Activated CD4-positive, CD25-positive, alpha-beta regulatory T cell treated with anti-CD3 and anti-CD28 coated beads, Interleukin-2, amount 50 U/mL, for 16 hours (primary cell): ENCODE data around the gene CHD3.
A peak's percentile ranks its signal among the peaks of the same experiment; 100 is the strongest.
"Not testable (repeated sequence)": the region's sequence is repeated elsewhere in the genome, so short reads cannot be mapped to it uniquely, and the experiment has no call there.

Source experiments
- DNase-seq: peaks from one replicate; pipeline ENCODE4 v3.0.0-alpha.2; 2020; ENCODE audit warnings: low read depth, low spot score

The CHD3 gene

DNA sequence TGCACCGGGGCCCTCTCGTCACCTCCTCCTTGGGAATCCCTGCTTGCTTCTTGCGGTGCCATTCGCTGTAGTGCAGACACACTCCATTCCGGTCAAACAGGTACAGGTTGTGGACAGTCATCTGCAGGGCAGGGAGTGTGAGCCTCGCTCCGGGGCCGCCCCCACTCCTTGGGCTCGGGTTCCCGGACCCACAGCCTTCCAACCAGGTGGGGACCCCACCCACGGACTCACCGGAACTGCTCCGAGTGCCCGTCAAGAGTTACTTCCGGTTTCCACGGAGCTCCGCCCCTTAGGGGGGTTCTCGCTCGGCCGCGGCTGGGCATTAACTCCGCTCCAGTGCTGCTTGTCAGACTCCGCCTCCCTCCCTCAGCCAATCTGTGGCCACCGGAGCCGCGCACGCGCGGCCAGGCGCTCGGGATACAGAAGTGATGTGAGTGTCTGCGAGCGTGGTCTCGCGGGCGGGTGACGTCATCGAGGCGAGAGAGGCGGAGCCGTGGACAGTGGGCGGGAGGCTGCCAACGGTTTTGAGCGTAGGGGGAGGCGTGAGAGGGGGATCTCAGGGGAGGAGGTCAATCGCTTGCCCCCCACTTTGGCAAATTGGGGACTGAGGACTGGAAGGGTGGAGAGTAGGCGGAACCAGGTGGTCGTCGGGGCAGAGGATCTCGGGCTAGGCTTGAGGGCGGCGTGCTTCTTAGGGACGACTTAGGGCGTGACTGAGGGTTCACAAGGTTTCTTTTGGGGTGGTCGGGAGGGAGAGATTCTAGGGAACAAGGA lies 43.3 kb downstream of the CHD3 start, which contains the start of the genes CNTROB and TRAPPC1:
Gene CNTROB, plus strand, starts transcription at position 498 of the 774 bp plus-strand sequence. CDS start 874 bp downstream, outside the sequence.
Gene TRAPPC1, minus strand, starts transcription at position 238 of the 774 bp plus-strand sequence. Its CDS starts 117 bp downstream, at position 121.
- peak; percentile 99 for DNase-seq

DNA sequence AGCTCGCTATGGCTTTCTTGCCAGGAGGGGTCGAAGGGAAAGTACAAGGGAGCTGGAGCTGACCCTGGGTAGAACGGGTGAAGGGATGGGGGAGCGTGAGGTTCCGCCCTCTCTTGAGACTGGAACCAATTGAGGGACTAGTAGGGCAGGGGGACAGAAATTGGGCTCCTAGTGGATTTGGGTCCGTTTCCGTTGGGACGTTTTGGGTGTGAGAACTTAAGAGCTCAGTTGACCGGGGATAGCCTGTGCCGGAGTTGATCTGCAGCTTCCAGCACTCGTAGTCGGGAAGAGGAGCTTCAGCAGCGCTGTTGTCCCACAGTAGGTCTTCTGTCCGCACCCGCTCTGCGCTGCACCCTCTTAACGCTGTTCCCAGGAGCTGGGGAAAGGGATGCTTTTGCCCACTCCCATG lies 43.9 kb downstream of the CHD3 start:
- DNase-seq = no peak

DNA sequence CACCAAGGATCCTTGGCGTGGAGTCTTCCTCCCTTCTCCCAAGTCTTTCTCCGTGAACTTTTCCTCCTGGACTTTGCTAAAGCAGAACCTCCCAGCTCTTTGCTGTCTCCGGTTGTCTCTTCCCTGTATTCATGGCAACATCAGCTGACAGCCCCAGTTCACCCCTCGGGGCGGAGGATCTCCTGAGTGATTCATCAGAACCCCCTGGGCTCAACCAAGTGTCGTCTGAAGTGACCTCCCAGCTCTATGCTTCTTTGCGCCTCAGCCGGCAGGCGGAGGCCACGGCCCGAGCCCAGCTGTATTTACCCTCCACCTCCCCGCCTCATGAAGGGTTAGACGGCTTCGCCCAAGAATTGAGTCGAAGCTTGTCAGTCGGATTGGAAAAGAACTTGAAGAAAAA lies 44.4 kb downstream of the CHD3 start:
- no peak for DNase-seq

DNA sequence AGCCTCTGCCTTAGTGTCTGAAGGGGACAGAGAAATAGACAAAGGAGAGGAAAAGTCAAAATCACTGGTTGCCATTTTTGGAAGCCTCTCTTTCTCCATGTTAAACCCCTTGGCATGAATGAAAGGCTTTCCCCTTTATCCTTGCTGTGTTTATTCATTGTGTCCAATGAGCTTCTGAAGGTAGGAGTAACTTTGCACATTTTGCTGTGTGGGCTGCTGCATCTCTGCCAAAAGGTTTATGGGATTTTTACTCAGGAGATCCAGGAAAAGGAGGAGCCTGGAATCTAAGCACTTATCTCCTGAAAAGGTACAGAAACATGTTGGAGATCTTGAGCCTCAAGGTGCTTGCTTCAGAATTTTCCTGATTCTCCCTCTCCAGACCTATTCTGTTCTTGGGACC lies 47.3 kb downstream of the CHD3 start:
- no peak for DNase-seq

DNA sequence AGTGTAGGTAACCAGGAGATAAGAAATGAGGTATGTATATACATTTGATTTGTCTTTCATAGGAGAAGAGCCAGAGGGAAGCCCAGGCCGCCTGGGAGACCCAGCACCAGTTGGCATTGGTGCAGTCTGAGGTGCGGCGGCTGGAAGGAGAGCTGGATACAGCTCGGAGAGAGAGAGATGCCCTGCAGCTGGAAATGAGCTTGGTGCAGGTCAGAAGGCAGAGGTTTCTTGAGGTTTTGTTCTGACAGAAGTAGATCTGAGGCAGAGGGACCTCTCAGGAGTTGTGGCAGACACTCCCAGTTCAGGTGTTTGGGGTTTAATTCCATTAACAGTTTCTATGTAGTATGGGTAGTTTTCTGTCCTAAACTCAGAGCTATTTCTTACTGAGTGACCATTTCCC lies 51.4 kb downstream of the CHD3 start:
- no peak for DNase-seq

DNA sequence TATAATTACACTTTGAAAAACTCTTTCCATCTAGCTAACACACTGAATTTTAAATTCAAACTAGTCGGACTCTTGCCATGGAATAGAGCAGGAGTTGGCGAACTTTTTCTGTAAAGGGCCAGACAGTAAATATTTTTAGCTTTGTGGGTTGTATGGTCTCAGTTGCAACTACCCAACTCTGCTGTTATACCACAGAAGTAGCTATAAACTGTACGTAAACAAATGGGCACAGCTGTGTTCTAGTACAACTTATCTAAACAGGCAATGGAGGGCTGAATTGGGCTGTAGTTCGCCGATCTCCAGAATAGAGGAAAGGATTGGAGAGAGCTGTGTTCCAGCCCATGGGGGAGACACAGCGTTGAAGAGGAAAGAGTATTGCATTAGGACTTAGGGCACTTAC lies 52.2 kb downstream of the CHD3 start:
- no peak for DNase-seq

DNA sequence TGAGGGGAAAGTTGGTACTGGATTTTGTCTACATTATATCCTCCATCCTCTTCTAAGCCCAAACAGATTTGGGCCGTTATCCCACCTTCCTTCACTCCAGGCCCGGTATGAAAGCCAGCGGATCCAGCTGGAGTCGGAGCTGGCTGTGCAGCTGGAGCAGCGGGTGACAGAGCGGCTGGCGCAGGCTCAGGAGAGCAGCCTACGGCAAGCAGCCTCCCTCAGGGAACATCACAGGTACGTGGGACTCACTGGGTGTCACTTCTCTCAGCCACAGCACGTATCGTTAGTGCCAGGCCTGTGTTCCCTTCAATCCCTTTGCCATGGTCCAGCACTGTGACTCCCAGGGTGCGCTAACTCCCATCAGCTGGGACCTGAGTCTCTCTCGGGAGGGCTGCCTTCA lies 54.7 kb downstream of the CHD3 start:
- DNase-seq = no peak

DNA sequence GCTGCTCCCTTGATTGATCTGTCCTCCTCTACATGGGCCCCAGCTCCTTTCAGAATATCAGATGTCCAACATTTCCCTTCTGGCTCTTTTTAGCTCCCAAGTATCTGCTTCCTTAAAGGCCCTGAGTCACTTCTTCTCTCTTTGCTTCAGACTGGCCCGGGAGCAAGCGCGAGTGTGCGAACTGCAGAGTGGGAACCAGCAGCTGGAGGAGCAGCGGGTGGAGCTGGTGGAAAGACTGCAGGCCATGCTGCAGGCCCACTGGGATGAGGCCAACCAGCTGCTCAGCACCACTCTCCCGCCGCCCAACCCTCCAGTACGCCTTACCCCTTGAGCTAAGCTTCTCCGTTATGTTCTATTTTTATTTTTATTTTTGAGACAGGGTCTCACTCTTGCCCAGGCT lies 55.7 kb downstream of the CHD3 start:
- no peak for DNase-seq

DNA sequence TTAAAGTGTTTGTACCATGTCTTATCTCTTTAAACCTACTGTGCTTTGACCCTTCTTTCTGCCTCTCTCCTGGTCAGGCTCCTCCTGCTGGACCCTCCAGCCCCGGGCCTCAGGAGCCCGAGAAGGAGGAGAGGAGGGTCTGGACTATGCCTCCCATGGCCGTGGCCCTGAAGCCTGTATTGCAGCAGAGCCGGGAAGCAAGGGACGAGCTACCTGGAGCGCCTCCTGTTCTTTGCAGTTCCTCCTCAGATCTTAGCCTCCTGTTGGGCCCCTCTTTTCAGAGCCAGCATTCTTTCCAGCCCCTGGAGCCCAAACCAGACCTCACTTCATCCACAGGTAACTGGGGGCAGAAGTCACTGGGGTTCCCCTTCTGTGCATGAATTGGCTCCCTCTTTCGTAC lies 57.1 kb downstream of the CHD3 start:
- no peak for DNase-seq

DNA sequence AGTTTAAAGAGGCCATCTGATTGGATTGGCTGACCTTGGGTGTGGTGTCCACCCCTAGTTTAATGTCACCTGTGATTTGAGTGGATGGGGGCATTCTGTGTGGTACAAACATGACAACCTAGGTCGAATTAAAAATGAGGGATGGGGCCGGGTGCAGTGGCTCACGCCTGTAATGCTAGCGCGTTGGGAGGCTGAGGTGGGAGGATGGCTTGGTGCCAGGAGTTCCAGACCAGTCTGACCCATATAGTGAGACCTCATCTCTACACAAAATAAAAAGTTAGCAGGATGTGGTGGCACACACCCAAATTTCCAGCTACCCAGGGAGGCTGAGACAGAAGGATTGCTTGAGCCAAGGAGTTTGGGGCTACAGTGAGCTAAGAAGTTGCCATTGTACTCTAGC lies 57.9 kb downstream of the CHD3 start:
- DNase-seq = no peak

DNA sequence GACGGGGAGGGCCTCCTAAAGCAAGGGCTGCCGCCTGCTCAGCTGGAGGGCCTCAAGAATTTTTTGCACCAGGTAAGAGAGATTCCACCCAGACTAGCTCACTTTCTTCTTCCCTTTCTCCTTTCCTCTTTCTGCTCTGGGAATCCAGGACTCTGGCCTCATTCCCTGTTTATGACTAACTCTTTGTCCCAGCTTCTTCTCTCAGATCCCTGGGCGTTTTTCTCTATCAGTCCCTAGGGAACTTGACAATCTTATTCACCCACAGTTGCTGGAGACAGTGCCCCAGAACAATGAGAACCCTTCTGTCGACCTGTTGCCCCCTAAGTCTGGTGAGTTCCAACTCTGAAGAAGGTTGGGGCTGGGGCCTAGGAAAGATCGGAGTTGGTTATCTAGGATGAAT lies 59.1 kb downstream of the CHD3 start:
- DNase-seq = no peak

DNA sequence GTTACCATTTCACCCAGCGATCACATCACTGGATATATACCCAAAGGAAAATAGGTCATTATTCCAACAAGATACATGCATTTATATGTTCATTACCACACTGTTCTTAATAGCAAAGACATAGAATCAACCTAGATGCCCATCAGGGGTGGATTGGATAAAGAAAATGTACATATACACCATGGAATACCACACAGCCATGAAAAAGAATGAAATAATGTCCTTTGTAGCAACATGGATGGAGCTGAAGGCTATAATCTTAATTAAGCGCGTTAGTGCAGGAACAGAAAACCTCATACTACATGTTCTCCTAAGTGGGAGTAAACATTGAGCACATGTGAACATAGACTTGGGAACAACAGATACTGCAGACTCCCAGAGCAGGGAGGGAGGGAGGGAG lies 62.0 kb downstream of the CHD3 start:
- DNase-seq = no peak

DNA sequence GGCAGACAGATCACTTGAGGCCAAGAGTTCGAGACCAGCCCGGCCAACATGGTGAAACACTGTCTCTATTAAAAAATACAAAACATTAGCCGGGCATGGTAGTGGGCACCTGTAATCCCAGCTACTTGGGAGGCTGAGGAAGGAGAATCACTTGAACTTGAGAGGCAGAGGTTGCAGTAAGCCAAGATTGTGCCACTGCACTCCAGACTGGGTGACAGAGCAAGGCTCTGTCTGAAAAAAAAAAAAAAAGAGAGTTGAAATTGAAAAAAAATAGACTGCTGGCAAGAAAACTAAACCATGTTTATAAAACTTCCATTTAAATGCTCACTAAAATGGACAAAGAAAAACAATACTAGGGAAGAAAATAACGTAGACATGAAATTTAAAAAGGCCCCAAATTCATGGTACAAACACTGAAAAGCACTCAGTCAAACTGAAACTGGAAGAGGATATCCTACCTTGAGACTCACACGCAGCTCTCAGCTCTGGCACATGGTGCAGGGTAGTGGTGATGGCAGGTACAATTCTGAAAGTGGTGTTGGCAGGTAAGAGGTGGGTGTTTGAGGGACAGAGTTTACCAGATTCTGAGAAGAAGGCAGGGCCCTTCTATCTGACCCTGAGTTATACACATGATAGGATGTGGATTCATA lies 62.7 kb downstream of the CHD3 start:
- no peak for DNase-seq

DNA sequence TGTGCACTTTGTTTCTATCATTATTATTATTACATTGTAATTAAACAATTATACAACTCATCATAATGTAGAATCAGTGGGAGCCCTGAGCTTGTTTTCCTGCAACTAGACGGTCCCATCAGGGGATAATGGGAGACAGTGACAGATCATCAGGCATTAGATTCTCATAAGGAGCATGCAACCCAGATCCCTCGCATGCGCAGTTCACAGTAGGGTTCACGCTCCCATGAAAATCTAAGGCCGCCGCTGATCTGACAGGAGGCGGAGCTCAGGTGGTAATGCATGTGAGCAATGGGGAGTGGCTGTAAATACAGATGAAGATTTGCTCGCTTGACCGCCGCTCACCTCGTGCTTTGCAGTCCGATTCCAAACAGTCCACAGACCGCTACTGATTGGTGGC lies 64.7 kb downstream of the CHD3 start:
- not testable (repeated sequence) for DNase-seq

DNA sequence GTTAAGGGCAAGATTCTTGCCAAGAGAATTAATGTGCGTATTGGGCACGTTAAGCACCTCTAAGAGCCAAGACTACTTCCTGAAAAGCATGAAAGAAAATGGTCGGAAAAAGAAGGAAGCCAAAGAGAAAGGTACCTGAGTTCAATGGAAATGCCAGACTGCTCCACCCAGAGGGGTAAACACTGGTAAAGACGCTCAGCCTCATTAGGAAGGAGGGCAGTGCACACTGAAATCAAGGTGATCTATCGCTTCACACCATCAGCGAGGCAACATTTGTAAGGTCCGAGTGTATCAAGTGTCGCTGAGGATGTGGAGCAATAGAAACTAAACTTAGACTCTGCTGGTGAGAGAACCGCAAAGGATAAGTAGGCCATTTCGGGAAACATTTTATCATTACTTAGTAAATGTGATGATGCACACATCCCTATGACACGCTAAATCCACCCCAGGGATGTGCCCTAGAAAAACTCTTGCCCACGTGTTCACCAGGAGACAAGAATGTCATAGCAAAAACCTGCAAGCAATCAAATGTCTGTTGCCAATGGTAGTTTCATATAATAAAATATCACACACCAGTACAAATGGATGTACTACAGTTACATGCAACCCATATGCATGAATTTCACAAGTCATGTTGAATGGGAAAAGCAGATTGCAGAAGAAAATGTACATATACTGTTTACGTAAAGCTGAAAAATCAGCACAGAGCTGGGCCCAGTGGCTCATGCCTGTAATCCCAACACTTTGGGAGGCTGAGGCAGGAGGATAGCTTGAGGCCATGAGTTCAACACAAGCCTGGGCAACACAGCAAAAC lies 67.0 kb downstream of the CHD3 start:
- DNase-seq = no peak

DNA sequence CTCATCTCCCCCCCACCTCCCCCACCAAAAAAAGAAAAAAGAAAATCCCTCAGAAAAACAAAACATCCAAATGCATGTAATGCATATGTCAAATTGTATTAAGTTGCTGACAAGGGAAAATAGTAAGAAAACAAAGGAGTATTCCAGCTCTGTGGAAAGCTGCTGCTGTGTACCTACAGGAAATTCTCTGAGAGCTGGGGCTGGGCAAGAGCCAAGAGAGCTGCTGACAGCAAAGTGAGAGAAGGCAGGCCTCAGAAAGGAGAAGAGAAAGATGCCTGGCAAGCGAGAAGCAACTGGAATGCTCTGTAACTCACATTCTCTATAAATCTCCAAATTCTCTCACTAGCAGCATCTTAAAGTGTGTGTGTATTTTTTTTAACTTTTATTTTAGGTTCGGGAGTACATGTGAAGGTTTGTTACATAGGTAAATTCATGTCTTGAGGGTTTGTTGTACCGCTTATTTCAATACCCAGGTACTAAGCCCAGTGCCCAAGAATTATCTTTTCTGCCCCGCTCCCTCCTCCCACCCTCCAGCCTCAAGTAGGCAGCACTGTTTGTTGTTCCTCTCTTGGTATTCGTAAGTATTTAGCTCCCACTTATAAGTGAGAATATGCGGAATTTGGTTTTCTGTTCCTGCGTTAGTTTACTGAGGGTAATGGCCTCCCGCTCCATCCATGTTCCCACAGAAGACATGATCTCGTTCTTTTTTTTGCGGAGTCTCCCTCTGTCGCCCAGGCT lies 67.8 kb downstream of the CHD3 start:
- DNase-seq = no peak

DNA sequence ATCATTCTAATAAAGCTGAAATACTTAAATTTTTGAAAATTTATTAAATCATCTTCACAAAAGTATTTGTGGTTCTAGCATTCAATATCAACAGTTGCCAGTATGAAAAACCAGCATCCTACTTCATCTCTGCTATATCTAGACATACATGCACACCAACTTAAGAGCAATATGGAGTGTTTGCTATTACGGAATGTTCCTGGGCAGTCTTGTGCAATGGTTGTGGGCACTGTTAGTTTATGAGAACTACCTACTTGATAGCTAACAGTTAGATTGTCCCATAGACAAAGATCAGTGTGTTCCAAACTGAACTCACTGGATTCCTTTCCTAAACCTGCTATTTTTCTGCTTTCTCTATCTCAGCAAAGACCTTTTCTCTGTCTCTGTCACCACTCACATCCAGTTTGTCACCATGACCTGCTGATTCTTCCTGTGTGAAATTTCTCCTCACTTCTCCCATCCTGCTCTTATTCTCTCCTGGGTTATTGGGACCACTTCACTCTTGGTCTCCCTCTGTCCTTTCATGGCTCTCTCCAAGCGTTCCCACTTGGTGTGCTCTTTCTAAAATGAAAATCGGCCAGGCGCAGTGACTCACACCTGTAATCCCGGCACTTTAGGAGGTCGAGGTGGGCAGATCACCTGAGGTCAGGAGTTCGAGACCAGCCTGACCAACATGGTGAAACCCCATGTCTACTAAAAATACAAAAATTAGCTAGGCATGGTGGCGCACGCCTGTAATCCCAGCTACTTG lies 71.1 kb downstream of the CHD3 start:
- DNase-seq = no peak

DNA sequence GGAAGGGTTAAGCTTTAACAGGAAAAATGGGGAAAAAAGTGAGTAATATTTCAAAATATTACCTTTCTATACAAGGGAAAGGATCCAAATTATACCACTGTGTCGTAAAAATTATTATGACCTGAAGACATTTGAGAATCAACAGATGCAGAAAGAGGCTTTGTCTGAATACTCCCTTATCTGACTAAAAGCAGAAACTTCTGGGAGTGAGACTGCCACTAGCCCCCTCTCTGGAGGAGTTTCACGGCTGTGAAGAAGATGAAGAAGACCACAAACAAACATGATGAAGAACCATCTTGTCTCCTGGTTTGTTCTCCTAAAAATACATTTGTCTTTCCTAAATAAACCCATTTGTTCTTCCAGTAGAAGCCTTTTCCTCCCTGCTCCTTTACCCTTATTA lies 72.8 kb downstream of the CHD3 start:
- no peak for DNase-seq
